Measurements from ENCODE around the gene KLHDC9.
"Not testable (repeated sequence)": the region's sequence is repeated elsewhere in the genome, so short reads cannot be mapped to it uniquely, and the experiment has no call there.

KLHDC9 gene

GRCh38 chr1:161096530-161096929 lies 1.6 kb upstream of the KLHDC9 start:
- no peak for DNase-seq (ENCODE audit: low read depth)

GRCh38 chr1:161099090-161099802 lies 1.1 kb downstream of the KLHDC9 start:
- no peak for DNase-seq (ENCODE audit: low read depth)

- no peak for DNase-seq (ENCODE audit: low read depth)
These were observed 2.4 kb downstream of the KLHDC9 start for GRCh38 chr1:161100556-161100955.

DNA sequence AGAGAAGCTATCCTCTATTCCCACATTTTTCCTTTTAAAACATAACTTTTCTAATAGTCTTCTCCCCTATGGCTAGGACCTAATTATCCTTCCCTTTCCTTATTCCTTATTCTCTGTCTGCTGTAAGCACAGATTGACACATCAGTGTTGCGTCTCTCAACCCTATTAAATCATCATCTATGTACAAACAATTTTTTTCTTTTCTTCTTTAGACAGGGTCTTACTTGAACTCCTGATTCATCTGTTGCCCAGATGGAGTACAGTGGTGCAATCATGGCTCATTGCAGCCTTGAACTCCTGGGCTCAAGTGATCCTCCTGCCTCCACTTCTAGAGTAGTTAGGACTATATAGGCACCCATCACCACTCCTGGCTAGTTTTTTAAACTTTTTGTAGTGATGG lies 8.3 kb downstream of the KLHDC9 start:
- no peak for DNase-seq (ENCODE audit: low read depth)

DNA sequence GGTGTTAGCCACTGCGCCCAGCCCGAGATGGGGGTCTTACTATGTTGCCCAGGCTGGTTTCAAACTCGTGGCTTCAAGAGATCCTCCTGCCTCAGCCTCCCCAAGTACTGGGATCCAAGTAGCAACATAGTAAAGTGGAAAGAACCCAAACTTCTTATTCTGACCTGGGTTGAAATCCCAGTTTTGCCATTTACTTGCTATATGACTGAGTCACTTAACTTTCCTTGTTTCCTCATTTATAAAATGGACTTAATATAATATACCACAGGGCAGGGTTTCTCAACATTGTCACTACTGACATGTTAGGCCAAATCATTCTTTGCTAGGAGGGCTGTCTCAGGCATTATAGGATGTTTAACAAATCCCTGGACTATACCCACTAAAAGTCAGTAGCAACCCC lies 13.0 kb downstream of the KLHDC9 start:
- no peak for DNase-seq (ENCODE audit: low read depth)

GRCh38 chr1:161111527-161111926 lies 13.4 kb downstream of the KLHDC9 start:
- DNase-seq (ENCODE audit: low read depth) = no peak

- no peak for DNase-seq (ENCODE audit: low read depth)
These were observed 15.8 kb downstream of the KLHDC9 start for GRCh38 chr1:161113915-161114314.

DNA sequence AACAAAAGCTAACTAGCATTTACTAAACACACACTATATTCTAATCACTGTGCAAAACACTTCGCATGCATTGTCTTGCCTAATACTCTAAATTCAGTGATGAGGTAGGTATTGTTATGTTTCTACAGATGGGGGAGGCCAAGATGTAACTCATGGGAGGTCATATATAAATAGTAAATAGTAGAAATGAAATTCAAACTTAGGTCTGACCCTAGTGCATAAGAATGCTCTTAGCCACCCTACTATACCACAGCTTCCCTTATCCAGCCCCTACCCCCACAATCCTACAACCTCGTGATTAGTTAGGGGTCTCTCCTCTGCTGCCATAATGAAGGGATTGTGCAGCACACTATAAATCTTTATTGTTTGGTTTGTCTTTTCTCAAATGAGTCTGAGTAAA lies 16.4 kb downstream of the KLHDC9 start:
- no peak for DNase-seq (ENCODE audit: low read depth)

- DNase-seq (ENCODE audit: low read depth) = no peak
These were observed 17.1 kb downstream of the KLHDC9 start for GRCh38 chr1:161115132-161115711.

GRCh38 chr1:161115961-161116360 lies 17.8 kb downstream of the KLHDC9 start:
- DNase-seq (ENCODE audit: low read depth) = not testable (repeated sequence)

- peak; percentile 65 for DNase-seq (ENCODE audit: low read depth)
These were observed 19.8 kb downstream of the KLHDC9 start, which contains the start of the genes NIT1 and PFDN2 for GRCh38 chr1:161117759-161118581. TSS of gene NIT1 (plus strand) at chr1:161118105. CDS start at chr1:161118177, 72 bp downstream. TSS of gene PFDN2 (minus strand) at chr1:161118037. CDS start at chr1:161118026, 11 bp downstream.

- DNase-seq (ENCODE audit: low read depth) = peak; percentile 12
These were observed 21.1 kb downstream of the KLHDC9 start for GRCh38 chr1:161119092-161119903.

GRCh38 chr1:161121042-161121650 lies 23.0 kb downstream of the KLHDC9 start:
- DNase-seq (ENCODE audit: low read depth) = no peak

- DNase-seq (ENCODE audit: low read depth) = no peak
These were observed 23.7 kb downstream of the KLHDC9 start for GRCh38 chr1:161121834-161122233.

GRCh38 chr1:161122967-161123366 lies 24.8 kb downstream of the KLHDC9 start:
- DNase-seq (ENCODE audit: low read depth) = no peak

- no peak for DNase-seq (ENCODE audit: low read depth)
These were observed 29.5 kb downstream of the KLHDC9 start for GRCh38 chr1:161127649-161128048.

GRCh38 chr1:161128591-161129420 lies 30.6 kb downstream of the KLHDC9 start:
- DNase-seq (ENCODE audit: low read depth) = no peak

- DNase-seq (ENCODE audit: low read depth) = no peak
These were observed 32.1 kb downstream of the KLHDC9 start for GRCh38 chr1:161130266-161130665.

GRCh38 chr1:161131523-161132409 lies 33.6 kb downstream of the KLHDC9 start:
- DNase-seq (ENCODE audit: low read depth) = no peak
